HCT116 (cell line): ENCODE results near the gene BRD9. TPM values are rescaled to one million over a fixed set of nuclear protein-coding genes. Genes with fewer than 3 reads are reported as not detected.
A peak's percentile ranks its signal among the peaks of the same experiment; 100 is the strongest.

Experiments used
- ATAC-seq: fragments of 200-7000 bp; cut with Tn5 transposase; 2 replicates; pipeline ENCODE4 v1.9.1; 2020; ENCODE audit warnings: mild to moderate bottlenecking, moderate library complexity
- BruUV-seq: library from RNA; stranded (reverse); fragments of 400-500 nt; replicated peaks from 2 replicates; lab custom pipeline; 2021; lab: Mats Ljungman, UMichigan
- CTCF ChIA-PET: fragments of 300-600 bp; sonication (Branson Sonifier 250); formaldehyde crosslinking; loops from one replicate; lab custom pipeline; 2021; ENCODE audit warnings: antibody characterized with exemption; lab: Charles Lee
- POLR2A ChIA-PET: fragments of 300-600, 350-600 bp; sonication (Branson Sonifier 250); formaldehyde crosslinking; loops from one replicate; lab custom pipeline; 2021; ENCODE audit warnings: antibody characterized with exemption; lab: Charles Lee
- RAD21 ChIA-PET, 2 experiments: fragments of 300-600 bp; sonication (Branson Sonifier 250); formaldehyde crosslinking; loops; one replicate each; lab custom pipeline; 2023; ENCODE audit warnings: low total read pairs in 2 of 2; ENCODE audit not compliant: uncharacterized antibody in 2 of 2, unreplicated experiment in 2 of 2, low non-redundant PET in 1 of 2; lab: Charles Lee
- DNase-seq: peaks from one replicate; pipeline ENCODE4 v3.0.0-alpha.2; 2010; ENCODE audit warnings: low read depth, low spot score
- H2AFZ ChIP-seq: fragments of 200-600 bp; shearing (Covaris generic), sonication (generic); 2 replicates; pipeline ENCODE4 v1.6.1; 2017; ENCODE audit warnings: low read depth, mixed run types, mixed read lengths, antibody characterized with exemption, low read length; ENCODE audit not compliant: poor library complexity, severe bottlenecking
- H3K27ac ChIP-seq: 2 replicates; pipeline ENCODE4 v1.5.1; 2012; ENCODE audit warnings: low read depth, low read length
- H3K27me3 ChIP-seq: fragments of 200-600 bp; sonication (generic); 2 replicates; pipeline ENCODE4 v1.6.1; 2016; ENCODE audit warnings: mixed run types, low read length, mixed read lengths; ENCODE audit not compliant: insufficient read depth
- H3K36me3 ChIP-seq, 2 experiments: fragments of 200-500 bp in 1 of 2; fragments of 200-600 bp in 1 of 2; sonication (Bioruptor generic) in 1 of 2; sonication (generic) in 1 of 2; 2 replicates each; pipeline versions ENCODE4 v1.5.1 to v1.6.1; 2014 to 2016; ENCODE audit warnings: low read length in 2 of 2, inconsistent platforms in 1 of 2, mixed read lengths in 1 of 2, mixed run types in 1 of 2; ENCODE audit not compliant: insufficient read depth in 2 of 2, control insufficient read depth in 1 of 2
- H3K4me1 ChIP-seq, 2 experiments: fragments of 200-600 bp in 1 of 2; sonication (generic) in 1 of 2; 2 replicates each; pipeline versions ENCODE4 v1.5.1 to v1.6.1; 2012 to 2017; ENCODE audit warnings: low read length in 2 of 2, inconsistent platforms in 1 of 2, mild to moderate bottlenecking in 1 of 2, mixed read lengths in 1 of 2, mixed run types in 1 of 2, moderate library complexity in 1 of 2; ENCODE audit not compliant: insufficient read depth in 2 of 2, control insufficient read depth in 1 of 2
- H3K4me2 ChIP-seq: fragments of 200-600 bp; sonication (generic); 2 replicates; pipeline ENCODE4 v1.6.1; 2017; ENCODE audit warnings: mixed run types, low read length, mixed read lengths
- H3K4me3 ChIP-seq, 2 experiments: fragments of 200-600 bp in 1 of 2; sonication (generic) in 1 of 2; replicated peaks in 1 of 2; 2 replicates each; pipeline ENCODE4 v1.5.1; 2011 to 2016; ENCODE audit warnings: low read length in 2 of 2, control low read depth in 1 of 2, low read depth in 1 of 2, mild to moderate bottlenecking in 1 of 2, mixed read lengths in 1 of 2, mixed run types in 1 of 2
- H3K79me2 ChIP-seq: fragments of 200-600 bp; sonication (generic); 2 replicates; pipeline ENCODE4 v1.6.1; 2017; ENCODE audit warnings: mild to moderate bottlenecking, mixed run types, low read length, moderate library complexity, mixed read lengths; ENCODE audit not compliant: insufficient read depth
- H3K9ac ChIP-seq: fragments of 200-600 bp; sonication (generic); 2 replicates; pipeline ENCODE4 v1.6.1; 2016; ENCODE audit warnings: low read length, mixed read lengths
- H3K9me2 ChIP-seq: fragments of 200-600 bp; sonication (generic), shearing (Covaris generic); 2 replicates; pipeline ENCODE4 v1.6.1; 2017; ENCODE audit warnings: mixed run types, mild to moderate bottlenecking, moderate library complexity; ENCODE audit not compliant: insufficient read depth
- H3K9me3 ChIP-seq, 2 experiments: fragments of 200-500 bp in 1 of 2; fragments of 200-600 bp in 1 of 2; sonication (Bioruptor generic) in 1 of 2; sonication (generic) in 1 of 2; 2 replicates each; pipeline ENCODE4 v1.6.1; 2014 to 2017; ENCODE audit warnings: low read length in 2 of 2, mixed read lengths in 2 of 2, inconsistent platforms in 1 of 2, low read depth in 1 of 2, mild to moderate bottlenecking in 1 of 2, mixed run types in 1 of 2, moderate library complexity in 1 of 2; ENCODE audit not compliant: control insufficient read depth in 1 of 2, insufficient read depth in 1 of 2
- H4K20me1 ChIP-seq: fragments of 200-600 bp; sonication (generic), shearing (Covaris generic); 2 replicates; pipeline ENCODE4 v1.6.1; 2017; ENCODE audit warnings: mixed run types, mild to moderate bottlenecking, moderate library complexity; ENCODE audit not compliant: insufficient read depth
- CBX3 ChIP-seq: IDR thresholded peaks from 2 replicates; pipeline ENCODE4 v1.6.1; 2012; ENCODE audit warnings: low read depth
- CEBPB ChIP-seq: IDR thresholded peaks from 2 replicates; pipeline ENCODE4 v1.6.1; 2012; ENCODE audit warnings: low read depth
- EGR1 ChIP-seq: IDR thresholded peaks from 2 replicates; pipeline ENCODE4 v1.6.1; 2012; ENCODE audit warnings: low read depth
- EZH2 ChIP-seq: fragments of 200-600 bp; sonication (generic); IDR thresholded peaks from 2 replicates; pipeline ENCODE4 v1.6.1; 2017; ENCODE audit warnings: antibody characterized with exemption, mixed run types
- EZH2phosphoT487 ChIP-seq: fragments of 200-600 bp; IDR thresholded peaks from 2 replicates; pipeline ENCODE4 v1.6.1; 2018; ENCODE audit warnings: antibody characterized with exemption, borderline replicate concordance
- POLR2A ChIP-seq: IDR thresholded peaks from 2 replicates; pipeline ENCODE4 v1.7.0; 2011; ENCODE audit warnings: borderline replicate concordance; ENCODE audit not compliant: insufficient read depth, insufficient read length; ENCODE audit errors: extremely low read depth
- POLR2AphosphoS5 ChIP-seq: IDR thresholded peaks from 2 replicates; pipeline ENCODE4 v1.6.1; 2011; ENCODE audit warnings: mild to moderate bottlenecking, low read depth, low read length, moderate library complexity
- SP1 ChIP-seq: IDR thresholded peaks from 2 replicates; pipeline ENCODE4 v1.6.1; 2012; ENCODE audit warnings: low read depth
- TCF7L2 ChIP-seq: IDR thresholded peaks from 2 replicates; pipeline ENCODE4 v1.7.0; 2011; ENCODE audit warnings: borderline replicate concordance, inconsistent platforms; ENCODE audit not compliant: insufficient read depth, insufficient read length; ENCODE audit errors: extremely low read depth
- YY1 ChIP-seq: IDR thresholded peaks from 2 replicates; pipeline ENCODE4 v1.6.1; 2011; ENCODE audit warnings: low read length, low read depth, moderate library complexity, mild to moderate bottlenecking; ENCODE audit not compliant: insufficient replicate concordance; ENCODE audit errors: extremely low read depth
- ZFX ChIP-seq: fragments of 450-650 bp; IDR thresholded peaks from 2 replicates; pipeline ENCODE4 v1.6.1; 2017
- ZNF274 ChIP-seq: fragments of 200-500 bp; sonication (Bioruptor generic); IDR thresholded peaks from 2 replicates; pipeline ENCODE4 v1.6.1; 2014; ENCODE audit warnings: mild to moderate bottlenecking, low read depth, low read length, inconsistent platforms
- intact Hi-C: fragments of 100-400 bp; cut with micrococcal nuclease; formaldehyde crosslinking; loops from 2 replicates; pipeline ENCODE4 v1.10.0; 2022
- total RNA-seq: library from RNA; stranded (reverse); gene quantifications from one replicate; pipeline ENCODE4 v1.2.1, GENCODE V29; 2021; ENCODE audit not compliant: unreplicated experiment
- TF ChIP-seq, protein P1 (sequence below): IDR thresholded peaks from 2 replicates; pipeline ENCODE4 v1.6.1; 2012
- TF ChIP-seq, protein P2 (sequence below): IDR thresholded peaks from 2 replicates; pipeline ENCODE4 v1.6.1; 2011; ENCODE audit warnings: mild to moderate bottlenecking, low read length, moderate library complexity; ENCODE audit not compliant: insufficient replicate concordance; ENCODE audit errors: extremely low read depth
- TF ChIP-seq, protein P3 (sequence below): IDR thresholded peaks from 2 replicates; pipeline ENCODE4 v1.6.1; 2012; ENCODE audit warnings: low read depth
- TF ChIP-seq, protein P4 (sequence below), 3 experiments: fragments of 200-600 bp in 1 of 3; sonication (generic) in 1 of 3; IDR thresholded peaks in 2 of 3; conservative IDR thresholded peaks in 1 of 3; 2 replicates each; pipeline ENCODE4 v1.5.1; 2012 to 2017; ENCODE audit warnings: low read depth in 2 of 3, low read length in 2 of 3, antibody characterized with exemption in 1 of 3, borderline replicate concordance in 1 of 3, control low read depth in 1 of 3, mild to moderate bottlenecking in 1 of 3, mixed read lengths in 1 of 3, mixed run types in 1 of 3, moderate library complexity in 1 of 3; ENCODE audit not compliant: insufficient read depth in 1 of 3
- TF ChIP-seq, protein P5 (sequence below): IDR thresholded peaks from 2 replicates; pipeline ENCODE4 v1.6.1; 2012

Gene BRD9
- total RNA-seq, 1 experiment from 2014 or later, result 54.6 TPM

DNA sequence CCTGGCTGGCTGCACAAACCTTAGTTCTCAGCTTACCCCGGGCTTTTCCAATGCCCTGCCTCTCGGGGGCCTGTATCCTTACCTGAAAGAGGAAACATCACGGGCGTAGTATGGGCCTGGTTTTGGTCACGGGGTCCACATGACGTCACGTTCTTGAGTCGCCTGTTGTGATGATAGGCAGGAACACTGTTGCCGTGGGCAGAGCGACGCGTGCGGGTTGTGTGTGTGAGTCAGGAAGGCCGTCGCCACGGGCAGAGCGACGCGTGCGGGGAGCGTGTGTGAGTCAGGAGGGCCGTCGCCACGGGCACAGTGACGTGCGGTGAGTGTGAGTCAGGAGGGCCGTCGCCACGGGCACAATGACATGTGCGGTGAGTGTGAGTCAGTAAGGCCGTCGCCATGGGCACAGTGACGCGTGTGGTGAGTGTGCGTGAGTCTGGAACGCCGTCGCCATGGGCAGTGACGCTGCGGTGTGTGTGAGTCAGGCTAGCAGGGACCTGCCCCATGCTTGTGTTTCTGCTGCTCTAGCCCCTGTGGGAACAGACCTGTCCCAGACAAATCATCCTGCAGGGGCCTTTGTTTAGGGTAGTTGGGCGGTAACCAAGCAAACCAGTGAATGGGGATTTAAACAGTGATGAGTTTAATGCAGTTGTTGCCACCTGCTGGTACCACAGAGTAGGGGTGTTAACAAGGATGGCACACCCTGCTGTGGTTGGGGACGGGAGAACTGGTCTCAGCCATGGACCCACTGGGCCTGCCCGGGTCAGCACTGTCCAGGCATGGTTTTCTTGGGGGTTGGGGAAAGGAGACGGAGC, 19.9 kb upstream of the BRD9 start:
- no TSS peak for BruUV-seq
- peaks cover 20 to 49% of the 10 kb centered on the region in 2 experiments for H3K36me3 ChIP-seq
- peak overlapping the region in 1 of 2 experiments; percentile 35; a peak in 2 of 4 replicates for H3K4me3 ChIP-seq
- peak overlapping the region; percentile 75 for H3K4me2 ChIP-seq
- peaks cover 15 to 31% of the 10 kb centered on the region in 2 experiments for H3K4me1 ChIP-seq
- intact Hi-C loops, result no loop called here
- H3K27ac ChIP-seq, result peak overlapping the region; percentile 73
- CTCF ChIA-PET, result interaction anchor here (1.1 to 1.2 kb wide), 3 partner anchors 9 to 466 kb away, joined by 3 read pairs; no protein-coding TSS in a partner anchor
- POLR2A ChIA-PET, result no interaction called here
- H3K9ac ChIP-seq, result peak overlapping the region; percentile 66
- DNase-seq (peak; percentile 98), ATAC-seq (peak; percentile 94)
- RAD21 ChIA-PET, result no interaction called here
- H3K79me2 ChIP-seq, result peaks cover 14% of the 10 kb centered on the region
- no peaks in the 10 kb centered on the region for H3K27me3 ChIP-seq
- no peaks in the 10 kb centered on the region for H3K9me2 ChIP-seq
- peaks cover 5% of the 10 kb centered on the region; the same call in 1 of the 2 replicates for H4K20me1 ChIP-seq
- H2AFZ ChIP-seq, result no peak overlapping the region
- H3K9me3 ChIP-seq, result no peaks in the 10 kb centered on the region
- TF ChIP-seq, protein P1, sequence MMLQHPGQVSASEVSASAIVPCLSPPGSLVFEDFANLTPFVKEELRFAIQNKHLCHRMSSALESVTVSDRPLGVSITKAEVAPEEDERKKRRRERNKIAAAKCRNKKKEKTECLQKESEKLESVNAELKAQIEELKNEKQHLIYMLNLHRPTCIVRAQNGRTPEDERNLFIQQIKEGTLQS, result no peak
- no peak for TF ChIP-seq POLR2A
- TF ChIP-seq ZFX, result no peak
- peak; percentile 83 for TF ChIP-seq TCF7L2
- TF ChIP-seq POLR2AphosphoS5, result peak; percentile 36; the same call in 1 of the 2 replicates
- TF ChIP-seq CEBPB, result no peak; the same call in 1 of the 2 replicates
- TF ChIP-seq, protein P2, sequence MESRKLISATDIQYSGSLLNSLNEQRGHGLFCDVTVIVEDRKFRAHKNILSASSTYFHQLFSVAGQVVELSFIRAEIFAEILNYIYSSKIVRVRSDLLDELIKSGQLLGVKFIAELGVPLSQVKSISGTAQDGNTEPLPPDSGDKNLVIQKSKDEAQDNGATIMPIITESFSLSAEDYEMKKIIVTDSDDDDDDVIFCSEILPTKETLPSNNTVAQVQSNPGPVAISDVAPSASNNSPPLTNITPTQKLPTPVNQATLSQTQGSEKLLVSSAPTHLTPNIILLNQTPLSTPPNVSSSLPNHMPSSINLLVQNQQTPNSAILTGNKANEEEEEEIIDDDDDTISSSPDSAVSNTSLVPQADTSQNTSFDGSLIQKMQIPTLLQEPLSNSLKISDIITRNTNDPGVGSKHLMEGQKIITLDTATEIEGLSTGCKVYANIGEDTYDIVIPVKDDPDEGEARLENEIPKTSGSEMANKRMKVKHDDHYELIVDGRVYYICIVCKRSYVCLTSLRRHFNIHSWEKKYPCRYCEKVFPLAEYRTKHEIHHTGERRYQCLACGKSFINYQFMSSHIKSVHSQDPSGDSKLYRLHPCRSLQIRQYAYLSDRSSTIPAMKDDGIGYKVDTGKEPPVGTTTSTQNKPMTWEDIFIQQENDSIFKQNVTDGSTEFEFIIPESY, result no peak
- peak; percentile 84 for TF ChIP-seq SP1
- no peak for TF ChIP-seq CBX3
- TF ChIP-seq, protein P3, sequence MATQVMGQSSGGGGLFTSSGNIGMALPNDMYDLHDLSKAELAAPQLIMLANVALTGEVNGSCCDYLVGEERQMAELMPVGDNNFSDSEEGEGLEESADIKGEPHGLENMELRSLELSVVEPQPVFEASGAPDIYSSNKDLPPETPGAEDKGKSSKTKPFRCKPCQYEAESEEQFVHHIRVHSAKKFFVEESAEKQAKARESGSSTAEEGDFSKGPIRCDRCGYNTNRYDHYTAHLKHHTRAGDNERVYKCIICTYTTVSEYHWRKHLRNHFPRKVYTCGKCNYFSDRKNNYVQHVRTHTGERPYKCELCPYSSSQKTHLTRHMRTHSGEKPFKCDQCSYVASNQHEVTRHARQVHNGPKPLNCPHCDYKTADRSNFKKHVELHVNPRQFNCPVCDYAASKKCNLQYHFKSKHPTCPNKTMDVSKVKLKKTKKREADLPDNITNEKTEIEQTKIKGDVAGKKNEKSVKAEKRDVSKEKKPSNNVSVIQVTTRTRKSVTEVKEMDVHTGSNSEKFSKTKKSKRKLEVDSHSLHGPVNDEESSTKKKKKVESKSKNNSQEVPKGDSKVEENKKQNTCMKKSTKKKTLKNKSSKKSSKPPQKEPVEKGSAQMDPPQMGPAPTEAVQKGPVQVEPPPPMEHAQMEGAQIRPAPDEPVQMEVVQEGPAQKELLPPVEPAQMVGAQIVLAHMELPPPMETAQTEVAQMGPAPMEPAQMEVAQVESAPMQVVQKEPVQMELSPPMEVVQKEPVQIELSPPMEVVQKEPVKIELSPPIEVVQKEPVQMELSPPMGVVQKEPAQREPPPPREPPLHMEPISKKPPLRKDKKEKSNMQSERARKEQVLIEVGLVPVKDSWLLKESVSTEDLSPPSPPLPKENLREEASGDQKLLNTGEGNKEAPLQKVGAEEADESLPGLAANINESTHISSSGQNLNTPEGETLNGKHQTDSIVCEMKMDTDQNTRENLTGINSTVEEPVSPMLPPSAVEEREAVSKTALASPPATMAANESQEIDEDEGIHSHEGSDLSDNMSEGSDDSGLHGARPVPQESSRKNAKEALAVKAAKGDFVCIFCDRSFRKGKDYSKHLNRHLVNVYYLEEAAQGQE, result no peak
- no peak for TF ChIP-seq EZH2
- TF ChIP-seq, protein P4, sequence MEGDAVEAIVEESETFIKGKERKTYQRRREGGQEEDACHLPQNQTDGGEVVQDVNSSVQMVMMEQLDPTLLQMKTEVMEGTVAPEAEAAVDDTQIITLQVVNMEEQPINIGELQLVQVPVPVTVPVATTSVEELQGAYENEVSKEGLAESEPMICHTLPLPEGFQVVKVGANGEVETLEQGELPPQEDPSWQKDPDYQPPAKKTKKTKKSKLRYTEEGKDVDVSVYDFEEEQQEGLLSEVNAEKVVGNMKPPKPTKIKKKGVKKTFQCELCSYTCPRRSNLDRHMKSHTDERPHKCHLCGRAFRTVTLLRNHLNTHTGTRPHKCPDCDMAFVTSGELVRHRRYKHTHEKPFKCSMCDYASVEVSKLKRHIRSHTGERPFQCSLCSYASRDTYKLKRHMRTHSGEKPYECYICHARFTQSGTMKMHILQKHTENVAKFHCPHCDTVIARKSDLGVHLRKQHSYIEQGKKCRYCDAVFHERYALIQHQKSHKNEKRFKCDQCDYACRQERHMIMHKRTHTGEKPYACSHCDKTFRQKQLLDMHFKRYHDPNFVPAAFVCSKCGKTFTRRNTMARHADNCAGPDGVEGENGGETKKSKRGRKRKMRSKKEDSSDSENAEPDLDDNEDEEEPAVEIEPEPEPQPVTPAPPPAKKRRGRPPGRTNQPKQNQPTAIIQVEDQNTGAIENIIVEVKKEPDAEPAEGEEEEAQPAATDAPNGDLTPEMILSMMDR (IDR thresholded peaks at IDR 0.05 in 2 of 3, conservative IDR thresholded peaks at IDR 0.05 in 1 of 3; ENCODE audit: borderline replicate concordance in 1 of 3, insufficient read depth in 1 of 3, low read depth in 2 of 3, low read length in 2 of 3), result peak in 2 of 3 experiments; percentile 50 to 62; a peak in 5 of 6 replicates
- no peak for TF ChIP-seq ZNF274
- TF ChIP-seq EZH2phosphoT487, result no peak
- TF ChIP-seq, protein P5, sequence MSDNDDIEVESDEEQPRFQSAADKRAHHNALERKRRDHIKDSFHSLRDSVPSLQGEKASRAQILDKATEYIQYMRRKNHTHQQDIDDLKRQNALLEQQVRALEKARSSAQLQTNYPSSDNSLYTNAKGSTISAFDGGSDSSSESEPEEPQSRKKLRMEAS, result peak; percentile 98
- TF ChIP-seq YY1, result no peak
- no peak for TF ChIP-seq EGR1
